Caco-2 (cell line): ENCODE results near the gene C3orf85. TPM values are rescaled to one million over a fixed set of nuclear protein-coding genes. Genes with fewer than 3 reads are reported as not detected.

ENCODE experiments used
- BruUV-seq: library from RNA; stranded (reverse); fragments of 400-500 nt; replicated peaks from 2 replicates; lab custom pipeline; 2021; lab: Mats Ljungman, UMichigan
- CTCF ChIA-PET: fragments of 300-600 bp; sonication (Branson Sonifier 250); formaldehyde crosslinking; loops from one replicate; lab custom pipeline; 2022; ENCODE audit warnings: antibody characterized with exemption; lab: Charles Lee
- POLR2A ChIA-PET: fragments of 300-600 bp; sonication (Branson Sonifier 250); formaldehyde crosslinking; loops from one replicate; lab custom pipeline; 2022; ENCODE audit warnings: antibody characterized with exemption; lab: Charles Lee
- DNase-seq, 2 experiments: peaks; one replicate each; pipeline versions ENCODE4 v3.0.0 to v3.0.0-alpha.2; 2020 to 2022
- H3K27me3 ChIP-seq: replicated peaks from 2 replicates; pipeline ENCODE4 v1.6.0; 2011; ENCODE audit warnings: low read length; ENCODE audit not compliant: control insufficient read depth, insufficient read depth
- H3K36me3 ChIP-seq: 2 replicates; pipeline ENCODE4 v1.5.1; 2011; ENCODE audit warnings: low read length; ENCODE audit not compliant: control insufficient read depth, insufficient read depth
- H3K4me1 ChIP-seq: fragments of 250-450 bp; sonication (Bioruptor Pico); 2 replicates; pipeline ENCODE4 v1.5.1; 2020; ENCODE audit warnings: mild to moderate bottlenecking
- H3K4me3 ChIP-seq: 2 replicates; pipeline ENCODE4 v1.5.1; 2011; ENCODE audit warnings: low read depth, mild to moderate bottlenecking, control low read depth, low read length
- H3K9me3 ChIP-seq: fragments of 250-450 bp; sonication (Bioruptor Pico); 2 replicates; pipeline ENCODE4 v1.5.1; 2020; ENCODE audit warnings: mild to moderate bottlenecking, moderate library complexity
- H3K27ac Mint-ChIP-seq: one replicate; pipeline ENCODE4 v1.8.0; 2022; ENCODE audit warnings: mixed read lengths; ENCODE audit not compliant: unreplicated experiment
- H3K27me3 Mint-ChIP-seq: one replicate; pipeline ENCODE4 v1.8.0; 2022; ENCODE audit warnings: mixed read lengths; ENCODE audit not compliant: insufficient read depth, unreplicated experiment
- H3K36me3 Mint-ChIP-seq: one replicate; pipeline ENCODE4 v1.8.0; 2022; ENCODE audit warnings: mild to moderate bottlenecking, mixed read lengths; ENCODE audit not compliant: insufficient read depth, unreplicated experiment
- H3K4me1 Mint-ChIP-seq: one replicate; pipeline ENCODE4 v1.8.0; 2022; ENCODE audit warnings: low read depth, mixed read lengths; ENCODE audit not compliant: unreplicated experiment
- H3K4me3 Mint-ChIP-seq: one replicate; pipeline ENCODE4 v1.8.0; 2022; ENCODE audit warnings: mild to moderate bottlenecking, moderate library complexity, mixed read lengths; ENCODE audit not compliant: unreplicated experiment
- H3K9me3 Mint-ChIP-seq: one replicate; pipeline ENCODE4 v1.8.0; 2022; ENCODE audit warnings: mixed read lengths; ENCODE audit not compliant: unreplicated experiment
- intact Hi-C: fragments of 100-400 bp; cut with micrococcal nuclease; formaldehyde crosslinking; loops from one replicate; pipeline ENCODE4 v1.10.0; 2022; ENCODE audit not compliant: unreplicated experiment
- total RNA-seq: library from RNA; stranded (reverse); gene quantifications from 2 replicates; pipeline ENCODE4 v1.2.3, GENCODE V29; 2022
- TF ChIP-seq, protein P1 (sequence below), 2 experiments: fragments of 200-600 bp in 1 of 2; IDR thresholded peaks; 1 replicate in 1 of 2; 2 replicates in 1 of 2; pipeline versions ENCODE4 v1.5.1 to v1.8.0; 2011 to 2022; ENCODE audit warnings: antibody characterized with exemption in 1 of 2, control low read depth in 1 of 2, inconsistent platforms in 1 of 2, low read depth in 1 of 2, low read length in 1 of 2, mild to moderate bottlenecking in 1 of 2, moderate library complexity in 1 of 2; ENCODE audit not compliant: insufficient read depth in 1 of 2, severe bottlenecking in 1 of 2, unreplicated experiment in 1 of 2

The C3orf85 gene
- total RNA-seq, 1 experiment from 2014 or later: 0.48 TPM

GRCh38 chr3:109118584-109118983 is 17.9 kb upstream of the C3orf85 start:
- ChIA-PET CTCF (interaction anchor here (0.6 kb wide), 1 partner anchor 93 kb away, joined by 6 read pairs; no protein-coding TSS in a partner anchor), POLR2A (no interaction called here)
- H3K27me3 ChIP-seq: no peaks in the 10 kb centered on the region
- H3K36me3 ChIP-seq: no peaks in the 10 kb centered on the region
- Mint-ChIP-seq H3K4me1 (peaks cover 7% of the 10 kb centered on the region), H3K4me3 (no peak overlapping the region), H3K27ac (no peak overlapping the region), H3K36me3 (peaks cover 12% of the 10 kb centered on the region), H3K9me3 (peaks cover 19% of the 10 kb centered on the region), H3K27me3 (no peaks in the 10 kb centered on the region)
- TF ChIP-seq, protein P1, sequence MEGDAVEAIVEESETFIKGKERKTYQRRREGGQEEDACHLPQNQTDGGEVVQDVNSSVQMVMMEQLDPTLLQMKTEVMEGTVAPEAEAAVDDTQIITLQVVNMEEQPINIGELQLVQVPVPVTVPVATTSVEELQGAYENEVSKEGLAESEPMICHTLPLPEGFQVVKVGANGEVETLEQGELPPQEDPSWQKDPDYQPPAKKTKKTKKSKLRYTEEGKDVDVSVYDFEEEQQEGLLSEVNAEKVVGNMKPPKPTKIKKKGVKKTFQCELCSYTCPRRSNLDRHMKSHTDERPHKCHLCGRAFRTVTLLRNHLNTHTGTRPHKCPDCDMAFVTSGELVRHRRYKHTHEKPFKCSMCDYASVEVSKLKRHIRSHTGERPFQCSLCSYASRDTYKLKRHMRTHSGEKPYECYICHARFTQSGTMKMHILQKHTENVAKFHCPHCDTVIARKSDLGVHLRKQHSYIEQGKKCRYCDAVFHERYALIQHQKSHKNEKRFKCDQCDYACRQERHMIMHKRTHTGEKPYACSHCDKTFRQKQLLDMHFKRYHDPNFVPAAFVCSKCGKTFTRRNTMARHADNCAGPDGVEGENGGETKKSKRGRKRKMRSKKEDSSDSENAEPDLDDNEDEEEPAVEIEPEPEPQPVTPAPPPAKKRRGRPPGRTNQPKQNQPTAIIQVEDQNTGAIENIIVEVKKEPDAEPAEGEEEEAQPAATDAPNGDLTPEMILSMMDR (IDR thresholded peaks at IDR 0.05; ENCODE audit: insufficient read depth in 1 of 2, low read depth in 1 of 2, low read length in 1 of 2, severe bottlenecking in 1 of 2, unreplicated experiment in 1 of 2): no peak
- no peaks in the 10 kb centered on the region for H3K9me3 ChIP-seq
- no peak overlapping the region for H3K4me3 ChIP-seq
- H3K4me1 ChIP-seq: no peaks in the 10 kb centered on the region
- no peak for DNase-seq
- intact Hi-C loops: no loop called here
- no TSS peak for BruUV-seq

DNA sequence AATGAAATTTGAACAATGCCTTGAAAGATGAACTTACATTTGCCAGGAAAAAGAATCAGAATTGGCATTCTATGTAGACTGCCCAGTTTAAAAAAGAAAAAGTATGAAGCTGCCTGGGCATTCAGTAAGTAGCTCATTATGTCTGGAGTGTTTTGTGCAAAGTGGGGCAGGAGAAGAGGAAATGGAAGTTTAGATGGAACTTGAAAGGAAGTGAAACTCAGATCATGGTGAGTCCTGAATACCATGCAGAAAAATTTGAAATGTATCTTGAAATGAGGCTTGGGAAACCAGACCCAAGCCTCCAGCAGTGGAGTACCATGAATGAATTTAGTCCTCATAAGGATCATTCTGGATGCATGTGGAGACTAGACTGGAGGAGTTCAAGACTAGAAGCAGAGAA is 13.8 kb upstream of the C3orf85 start:
- H3K4me1 Mint-ChIP-seq: peaks cover 16% of the 10 kb centered on the region
- H3K4me3 Mint-ChIP-seq: no peak overlapping the region
- ChIA-PET CTCF (no interaction called here), POLR2A (no interaction called here)
- no peak for DNase-seq
- intact Hi-C loops: no loop called here
- TF ChIP-seq, protein P1 (IDR thresholded peaks at IDR 0.05; ENCODE audit: insufficient read depth in 1 of 2, low read depth in 1 of 2, low read length in 1 of 2, severe bottlenecking in 1 of 2, unreplicated experiment in 1 of 2): no peak
- Histone ChIP-seq H3K4me3 (no peak overlapping the region), H3K27me3 (no peaks in the 10 kb centered on the region), H3K4me1 (peaks cover 28% of the 10 kb centered on the region), H3K36me3 (no peaks in the 10 kb centered on the region), H3K9me3 (no peaks in the 10 kb centered on the region)
- H3K9me3 Mint-ChIP-seq: peaks cover 19% of the 10 kb centered on the region
- BruUV-seq: no TSS peak
- peaks cover 12% of the 10 kb centered on the region for H3K36me3 Mint-ChIP-seq
- H3K27ac Mint-ChIP-seq: peak overlapping the region; percentile 48
- no peaks in the 10 kb centered on the region for H3K27me3 Mint-ChIP-seq

DNA sequence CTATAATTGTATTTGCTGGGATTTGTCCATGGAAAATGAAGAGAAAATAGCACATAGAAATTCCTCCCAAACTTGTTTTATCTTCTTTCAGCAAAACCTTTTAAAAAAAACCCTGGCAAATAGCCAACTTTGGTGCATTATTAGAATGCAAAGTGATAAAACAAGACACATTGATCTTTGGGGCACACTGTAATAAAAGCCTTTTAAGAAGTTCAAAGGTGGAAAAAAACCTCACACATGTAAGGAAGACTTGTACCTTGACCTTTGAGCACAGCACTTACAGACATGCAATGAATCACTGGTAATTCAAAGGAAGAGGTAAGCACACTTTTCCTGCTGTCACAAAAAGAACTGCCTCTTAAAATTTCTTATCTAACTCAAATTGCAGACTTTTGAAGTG is 10.6 kb upstream of the C3orf85 start:
- Mint-ChIP-seq H3K27ac (peak overlapping the region; percentile 70), H3K27me3 (no peaks in the 10 kb centered on the region)

More for the DNA sequence above, 10.6 kb upstream of the C3orf85 start:
- Mint-ChIP-seq H3K9me3 (peaks cover 31% of the 10 kb centered on the region), H3K4me1 (peaks cover 28% of the 10 kb centered on the region), H3K4me3 (peak overlapping the region; percentile 31), H3K36me3 (peaks cover 12% of the 10 kb centered on the region)
- TF ChIP-seq, protein P1 (IDR thresholded peaks at IDR 0.05; ENCODE audit: insufficient read depth in 1 of 2, low read depth in 1 of 2, low read length in 1 of 2, severe bottlenecking in 1 of 2, unreplicated experiment in 1 of 2): no peak
- intact Hi-C loops: loop anchor here (1.0 to 2.0 kb wide), 2 partner anchors 98 to 185 kb away; no protein-coding TSS in a partner anchor
- H3K9me3 ChIP-seq: no peaks in the 10 kb centered on the region
- H3K4me1 ChIP-seq: peaks cover 33% of the 10 kb centered on the region
- peak; percentile 36 to 60 for DNase-seq
- BruUV-seq: no TSS peak
- no peaks in the 10 kb centered on the region for H3K36me3 ChIP-seq
- no peaks in the 10 kb centered on the region for H3K27me3 ChIP-seq
- no peak overlapping the region for H3K4me3 ChIP-seq
- ChIA-PET POLR2A (no interaction called here), CTCF (no interaction called here)
